Breast epithelium (tissue), 3 donors: ENCODE results near the gene HMX3.
"Not testable (repeated sequence)": the region's sequence is repeated elsewhere in the genome, so short reads cannot be mapped to it uniquely, and the experiment has no call there.

ENCODE experiments used
- POLR2A ChIP-seq: fragments of 450-650 bp; IDR thresholded peaks from one replicate; pipeline ENCODE4 v1.6.1; 2016; ENCODE audit warnings: antibody characterized with exemption, mild to moderate bottlenecking, moderate library complexity
- POLR2AphosphoS5 ChIP-seq, 3 donors: sonication (generic); formaldehyde crosslinking; IDR thresholded peaks; one replicate each; pipeline ENCODE4 v1.6.1; 2017; ENCODE audit warnings: antibody characterized with exemption in 3 of 3
- TF ChIP-seq, protein P1 (sequence below), 3 donors: fragments of 450-650 bp; IDR thresholded peaks; one replicate each; pipeline ENCODE4 v1.5.1; 2016 to 2017; ENCODE audit warnings: antibody characterized with exemption in 3 of 3, mild to moderate bottlenecking in 3 of 3, moderate library complexity in 3 of 3

DNA sequence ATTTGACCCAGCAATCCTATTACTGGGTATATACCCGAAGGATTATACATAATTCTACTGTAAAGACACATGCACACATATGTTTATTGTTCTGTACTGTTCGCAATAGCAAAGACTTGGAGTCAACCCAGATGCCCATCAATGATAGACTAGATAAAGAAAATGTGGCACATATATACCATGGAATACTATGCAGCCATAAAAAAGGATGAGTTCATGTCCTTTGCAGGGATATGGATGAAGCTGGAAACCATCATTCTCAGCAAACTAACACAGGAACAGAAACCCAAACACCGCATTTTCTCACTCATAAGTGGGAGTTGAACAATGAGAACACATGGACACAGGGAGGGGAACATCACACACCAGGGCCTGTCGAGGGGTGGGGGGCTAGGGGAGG lies 42.6 kb downstream of the HMX3 start:
- TF ChIP-seq, protein P1, sequence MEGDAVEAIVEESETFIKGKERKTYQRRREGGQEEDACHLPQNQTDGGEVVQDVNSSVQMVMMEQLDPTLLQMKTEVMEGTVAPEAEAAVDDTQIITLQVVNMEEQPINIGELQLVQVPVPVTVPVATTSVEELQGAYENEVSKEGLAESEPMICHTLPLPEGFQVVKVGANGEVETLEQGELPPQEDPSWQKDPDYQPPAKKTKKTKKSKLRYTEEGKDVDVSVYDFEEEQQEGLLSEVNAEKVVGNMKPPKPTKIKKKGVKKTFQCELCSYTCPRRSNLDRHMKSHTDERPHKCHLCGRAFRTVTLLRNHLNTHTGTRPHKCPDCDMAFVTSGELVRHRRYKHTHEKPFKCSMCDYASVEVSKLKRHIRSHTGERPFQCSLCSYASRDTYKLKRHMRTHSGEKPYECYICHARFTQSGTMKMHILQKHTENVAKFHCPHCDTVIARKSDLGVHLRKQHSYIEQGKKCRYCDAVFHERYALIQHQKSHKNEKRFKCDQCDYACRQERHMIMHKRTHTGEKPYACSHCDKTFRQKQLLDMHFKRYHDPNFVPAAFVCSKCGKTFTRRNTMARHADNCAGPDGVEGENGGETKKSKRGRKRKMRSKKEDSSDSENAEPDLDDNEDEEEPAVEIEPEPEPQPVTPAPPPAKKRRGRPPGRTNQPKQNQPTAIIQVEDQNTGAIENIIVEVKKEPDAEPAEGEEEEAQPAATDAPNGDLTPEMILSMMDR (IDR thresholded peaks at IDR 0.05) = not testable (repeated sequence)
- not testable (repeated sequence) for TF ChIP-seq POLR2AphosphoS5 (IDR thresholded peaks at IDR 0.05); POLR2A
